Activated CD4-positive, alpha-beta T cell treated with anti-CD3 and anti-CD28 coated beads, Interleukin-2, Interleukin-4, amounts not matched to agents 100 ng/mL and 50 ng/mL, durations not matched to agents 16 hours and 8 hours (primary cell): ENCODE data around the gene SLC26A3.

Experiments used
- DNase-seq: peaks from one replicate; pipeline ENCODE4 v3.0.0-alpha.2; 2020; ENCODE audit warnings: low spot score

SLC26A3 gene

DNA sequence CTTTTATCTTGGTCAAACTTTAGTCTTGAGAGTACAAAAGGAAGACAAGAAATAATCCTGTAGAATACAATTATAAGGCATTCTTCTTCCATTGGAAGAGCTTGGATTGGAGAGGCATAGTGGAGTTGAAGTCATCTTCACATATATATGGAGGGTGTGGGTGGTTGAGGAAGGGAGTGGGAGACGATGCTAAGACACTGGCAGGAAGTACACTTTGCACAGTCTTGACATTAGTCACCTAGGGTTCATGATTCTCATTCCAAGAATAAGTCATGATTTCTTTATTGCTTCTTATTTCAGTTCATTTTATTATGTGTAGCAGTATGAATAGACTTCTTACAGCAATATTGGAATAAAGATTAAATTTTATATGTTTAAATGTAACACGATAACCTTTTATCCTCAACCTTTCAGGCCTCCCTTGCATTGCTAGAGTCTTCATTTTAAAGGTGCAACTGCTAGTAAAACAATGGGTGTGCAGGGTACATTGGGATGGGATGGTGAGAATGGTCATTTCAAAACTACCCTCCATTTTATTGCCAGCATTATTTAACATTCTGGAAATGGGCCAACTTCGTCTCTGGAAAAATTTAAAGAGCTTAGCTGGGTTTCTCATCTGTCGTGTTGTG is 12.3 kb upstream of the SLC26A3 start:
- DNase-seq = peak; percentile 73

DNA sequence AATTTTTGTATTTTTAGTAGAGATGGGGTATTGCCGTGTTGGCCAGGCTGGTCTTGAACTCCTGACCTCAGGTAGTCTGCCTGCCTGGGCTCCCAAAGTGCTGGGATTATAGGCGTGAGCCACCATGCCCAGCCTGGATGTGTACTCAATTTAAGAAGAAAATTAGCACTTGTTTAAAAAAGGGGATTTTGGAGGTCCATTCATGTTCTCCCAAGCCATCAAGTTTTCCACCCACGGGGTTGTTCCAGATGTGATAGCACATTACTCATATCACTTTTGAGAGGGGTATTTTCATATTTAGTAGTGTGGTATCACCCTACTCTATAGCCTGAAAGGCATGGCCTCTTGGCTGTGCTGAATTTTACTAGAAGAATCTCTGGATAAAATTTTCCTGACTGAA is 10.5 kb upstream of the SLC26A3 start:
- peak; percentile 36 for DNase-seq

DNA sequence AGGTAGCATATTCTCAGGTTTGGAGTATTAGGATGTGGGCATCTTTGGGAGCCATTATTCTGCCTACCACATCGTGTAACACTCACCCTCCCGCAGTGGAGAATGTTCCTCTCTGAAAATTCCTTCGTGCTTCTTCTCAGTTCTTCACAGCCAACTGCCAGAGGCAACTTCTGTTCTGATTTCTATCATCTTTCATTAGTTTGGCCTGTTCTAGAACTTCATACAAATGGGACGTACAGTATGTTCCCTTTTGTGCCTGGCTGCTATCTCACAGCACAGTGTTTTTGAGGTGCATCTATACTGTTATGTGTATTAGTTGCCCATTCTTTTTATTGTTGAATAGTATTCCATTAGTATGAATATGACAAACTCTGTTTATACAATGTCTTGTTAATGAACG is 8.9 kb upstream of the SLC26A3 start:
- DNase-seq = no peak

DNA sequence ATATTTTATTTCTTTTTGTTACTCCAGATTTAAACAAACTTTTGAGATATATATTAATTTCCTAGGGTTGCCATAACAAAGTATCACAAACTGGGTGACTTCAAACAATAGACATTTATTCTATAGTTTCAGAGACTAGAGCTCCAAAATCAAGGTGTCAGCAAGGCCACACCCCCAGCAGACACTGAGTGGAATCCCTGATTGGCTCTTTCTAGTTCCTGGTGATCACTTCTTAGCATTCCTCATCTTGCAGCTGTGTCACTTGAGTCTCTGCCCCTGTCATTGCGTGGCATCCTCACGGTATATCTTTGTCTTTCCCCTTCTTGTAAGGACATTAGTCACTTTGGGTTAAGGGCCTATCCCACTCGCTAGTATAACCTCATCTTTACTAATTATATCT is 7.6 kb upstream of the SLC26A3 start:
- DNase-seq = no peak

DNA sequence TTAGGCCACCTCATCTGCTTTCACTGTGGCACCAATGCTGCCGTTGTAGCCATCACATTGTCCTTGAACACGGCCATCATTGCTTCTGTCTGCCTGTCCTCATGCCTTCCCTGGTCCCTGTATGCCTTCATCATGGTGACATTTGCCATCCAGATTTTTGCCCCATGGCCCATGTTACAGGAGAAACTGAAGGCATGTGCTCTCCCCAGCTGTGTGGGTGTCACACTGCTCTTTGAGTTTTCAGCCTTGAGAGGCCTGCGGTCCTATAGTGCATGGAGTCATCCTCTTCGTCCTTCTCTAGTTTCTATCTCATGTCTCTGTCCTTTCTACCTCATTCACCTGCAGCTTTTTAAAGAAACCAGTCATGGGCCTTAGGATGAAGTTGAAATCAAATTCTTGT is 6.2 kb upstream of the SLC26A3 start:
- DNase-seq = no peak

DNA sequence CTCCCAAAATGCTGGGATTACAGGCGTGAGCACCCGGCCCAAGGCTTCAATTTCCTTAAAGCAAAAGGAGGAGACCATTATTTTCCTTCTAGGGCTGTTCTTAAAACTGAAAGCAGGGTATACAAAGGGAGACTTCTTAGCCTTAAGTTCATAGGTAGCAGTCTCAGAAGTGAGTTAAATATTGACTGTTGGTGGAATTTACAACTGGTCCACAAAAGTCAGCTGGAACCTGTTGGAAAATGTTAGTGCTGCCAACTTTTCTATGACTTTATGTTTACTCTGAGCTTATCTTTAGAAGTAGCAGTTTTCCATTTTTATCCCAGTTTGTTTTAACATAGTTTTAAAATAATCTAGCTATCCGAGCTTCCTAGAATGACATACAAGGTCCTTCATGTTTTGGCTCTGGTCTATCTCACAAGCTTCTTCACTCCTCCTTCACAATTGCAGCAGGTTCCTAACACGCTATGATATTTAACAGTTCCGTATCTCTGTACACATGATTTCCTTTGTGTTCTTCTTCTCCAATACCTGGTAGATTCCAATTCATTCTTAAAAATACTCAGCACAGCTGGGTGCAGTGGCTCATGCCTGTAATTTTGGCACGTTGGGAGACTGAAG is 3.3 kb downstream of the SLC26A3 start:
- DNase-seq = no peak

DNA sequence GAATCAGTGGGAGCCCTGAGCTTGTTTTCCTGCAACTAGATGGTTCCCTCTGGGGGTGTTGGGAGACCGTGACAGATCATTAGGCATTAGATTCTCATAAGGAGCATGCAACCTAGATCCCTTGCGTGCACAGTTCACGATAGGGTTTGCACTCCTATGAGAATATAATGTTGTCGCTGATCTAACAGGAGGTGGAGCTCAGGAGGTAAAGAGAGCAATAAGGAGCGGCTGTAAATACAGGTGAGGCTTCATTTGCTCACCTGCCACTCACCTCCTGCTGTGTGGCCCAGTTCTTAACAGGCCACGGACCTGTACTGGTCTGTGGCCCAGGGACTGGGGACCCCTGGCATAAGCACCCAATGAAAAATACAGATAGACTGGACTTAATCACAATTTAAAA is 10.7 kb downstream of the SLC26A3 start:
- DNase-seq = no peak

DNA sequence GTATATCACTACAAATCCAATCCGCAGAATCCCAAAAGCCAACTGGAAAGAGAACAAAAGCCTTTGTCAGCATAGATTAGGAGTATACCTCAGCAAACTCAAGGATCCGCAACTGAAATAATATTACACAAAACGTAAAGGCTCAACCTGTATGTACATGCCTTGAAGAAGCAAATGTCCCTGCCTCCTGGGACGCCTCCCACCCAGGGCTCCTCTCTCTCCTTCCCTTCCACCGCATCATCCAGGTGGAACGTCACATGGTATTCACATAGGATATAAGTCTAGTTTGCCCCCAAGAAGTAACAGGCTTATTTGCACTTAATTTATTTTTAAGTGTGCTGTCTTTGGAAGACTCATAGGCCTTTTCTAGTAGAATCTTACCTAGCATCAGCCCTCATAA is 13.4 kb downstream of the SLC26A3 start:
- DNase-seq = no peak

DNA sequence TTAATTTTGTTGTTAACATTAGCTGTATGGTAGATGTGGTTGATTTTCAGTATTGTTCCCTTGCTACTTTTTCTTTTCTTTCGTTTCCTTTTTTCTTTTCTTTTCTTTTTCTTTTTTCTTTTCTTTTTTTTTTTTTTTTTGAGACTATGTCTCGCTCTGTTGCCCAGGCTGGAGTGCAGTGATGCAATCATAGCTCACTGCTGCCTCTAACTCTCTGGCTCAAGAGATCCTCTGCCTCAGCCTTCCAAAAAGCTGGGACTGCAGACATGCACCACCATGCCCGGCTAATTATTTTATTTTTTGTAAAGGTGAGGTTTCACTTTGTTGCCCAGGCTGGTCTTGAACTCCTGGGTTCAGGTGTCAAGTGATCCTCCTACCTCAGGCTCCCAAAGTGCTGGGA is 14.4 kb downstream of the SLC26A3 start:
- no peak for DNase-seq

DNA sequence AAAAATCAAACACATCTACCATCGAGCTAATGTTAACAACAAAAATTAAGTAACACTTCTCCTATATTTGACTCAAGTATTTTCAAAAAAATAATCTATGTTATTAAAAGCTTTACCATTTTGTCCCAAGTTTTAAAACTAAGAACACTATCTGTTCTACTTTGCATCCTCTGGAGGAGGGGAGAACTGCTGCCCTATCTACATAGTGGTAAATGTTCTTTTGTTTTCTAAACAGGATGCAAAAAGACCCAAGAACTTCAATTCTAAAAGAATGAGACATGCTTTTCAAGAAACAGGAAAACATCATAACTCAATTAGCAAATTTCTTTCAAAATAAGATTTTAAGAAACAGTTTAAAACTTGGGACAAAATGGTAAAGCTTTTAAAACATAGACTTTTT is 14.8 kb downstream of the SLC26A3 start:
- DNase-seq = no peak

DNA sequence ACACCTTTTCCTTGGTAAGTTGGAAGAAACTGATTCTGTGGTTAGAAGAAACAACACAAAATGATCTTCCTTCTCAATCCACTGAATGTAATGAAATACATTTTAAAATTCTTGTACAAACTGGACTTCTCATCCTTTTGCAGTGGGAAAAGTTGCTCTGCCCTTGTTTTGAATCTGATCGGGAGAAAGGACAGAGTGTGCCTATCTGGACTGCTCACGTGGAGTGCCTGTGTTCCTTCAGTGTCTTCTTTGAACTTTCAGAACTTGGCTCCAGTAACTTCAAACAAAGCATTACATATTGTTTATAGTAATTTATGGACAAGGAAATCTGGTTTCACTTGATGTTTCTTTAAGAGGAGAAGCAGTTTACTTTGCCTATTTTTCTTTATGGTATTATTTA is 17.1 kb downstream of the SLC26A3 start:
- no peak for DNase-seq

DNA sequence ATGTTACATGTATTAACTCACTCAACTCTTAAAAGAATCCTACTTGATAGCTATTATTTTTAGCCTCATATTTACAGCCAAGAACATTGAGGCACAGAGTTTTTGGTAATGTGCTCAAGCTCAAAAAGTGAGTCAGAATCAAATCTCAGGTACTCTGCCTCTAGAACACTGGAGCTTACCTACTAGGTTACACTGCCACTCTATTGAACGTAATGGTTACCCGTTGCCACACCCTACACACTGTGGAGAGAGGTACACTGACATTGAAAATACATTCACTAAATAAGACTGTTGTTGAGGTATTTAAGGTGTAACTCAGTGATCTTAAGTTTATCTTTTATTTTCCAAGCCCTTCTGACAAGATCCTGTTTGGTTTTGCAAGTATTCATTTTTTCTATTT is 17.9 kb downstream of the SLC26A3 start:
- no peak for DNase-seq

DNA sequence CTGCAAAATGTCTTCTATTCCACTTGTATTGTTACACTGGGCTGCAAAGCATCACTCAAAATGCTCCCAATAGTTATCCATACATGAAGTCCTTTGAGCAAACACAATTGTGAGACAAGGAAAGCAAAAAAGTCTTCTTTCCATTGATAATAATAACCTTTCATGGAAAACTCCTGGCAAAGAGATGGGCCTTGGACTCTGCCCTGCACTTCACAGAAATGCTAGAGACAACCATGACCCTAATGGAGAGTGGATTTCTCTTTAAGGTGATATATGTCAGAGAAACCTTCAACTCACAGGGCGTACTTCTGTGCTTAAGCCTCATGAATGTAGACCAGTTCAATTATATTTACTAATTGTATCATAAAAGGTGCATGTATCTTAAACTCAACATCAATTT is 19.4 kb downstream of the SLC26A3 start:
- no peak for DNase-seq

DNA sequence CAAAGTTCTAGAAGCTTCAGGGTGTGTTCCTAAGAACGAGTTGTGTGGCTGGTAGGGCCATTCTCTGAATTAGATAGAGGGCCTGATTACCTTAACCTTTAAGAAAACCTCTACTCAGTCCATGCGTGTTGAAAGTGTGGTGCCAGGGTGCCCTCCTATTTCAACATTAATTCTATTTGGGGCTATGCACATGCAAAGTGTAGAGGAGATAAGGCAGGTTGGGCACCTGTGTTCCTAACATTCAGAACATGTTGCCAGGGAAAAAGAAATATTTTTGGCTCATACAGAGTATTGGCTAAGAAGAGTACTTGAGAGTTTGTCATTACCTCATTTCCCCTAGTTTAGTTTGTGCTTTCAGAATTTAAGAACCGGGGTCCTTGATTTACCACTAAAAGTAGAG is 20.6 kb downstream of the SLC26A3 start:
- no peak for DNase-seq

DNA sequence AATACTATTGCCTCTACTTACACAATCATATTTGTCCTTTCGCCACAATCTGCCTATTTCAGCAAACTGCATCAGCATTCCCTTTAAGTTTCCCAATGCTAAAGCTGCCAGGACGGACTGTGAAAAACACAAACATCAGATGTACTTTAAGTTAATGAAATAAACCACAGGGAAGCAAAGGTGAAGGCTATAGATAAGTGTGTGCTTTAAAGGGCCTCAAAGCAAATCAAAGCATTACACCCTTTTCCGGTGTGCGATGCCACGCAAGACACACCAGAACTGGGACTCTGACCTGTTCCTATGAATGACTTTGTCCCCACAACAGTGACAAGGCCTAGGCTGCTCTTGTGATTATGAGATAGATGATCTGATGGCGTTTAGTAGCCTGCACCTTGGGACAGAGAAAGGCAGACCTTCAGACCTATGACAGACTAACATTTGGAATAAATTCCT is 23.4 kb downstream of the SLC26A3 start:
- DNase-seq = no peak

DNA sequence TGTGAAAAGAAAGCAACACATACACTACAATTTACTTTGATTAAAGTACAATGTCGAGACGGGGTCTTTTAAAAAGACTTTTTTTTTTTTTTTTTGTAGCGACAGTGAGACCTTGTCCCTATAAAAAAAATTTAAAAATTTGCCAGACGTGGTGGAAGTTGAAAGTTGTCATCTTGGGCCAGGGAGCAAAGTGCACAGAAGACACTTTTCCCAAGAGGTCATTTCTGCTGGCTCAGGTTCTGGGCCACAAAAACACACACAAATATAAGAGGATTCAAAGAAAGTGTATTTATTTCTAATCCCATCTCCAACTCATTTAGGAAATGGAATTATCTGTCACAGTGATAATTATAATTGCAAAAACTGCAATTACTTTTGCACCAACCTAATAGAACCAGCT is 24.7 kb downstream of the SLC26A3 start:
- no peak for DNase-seq

DNA sequence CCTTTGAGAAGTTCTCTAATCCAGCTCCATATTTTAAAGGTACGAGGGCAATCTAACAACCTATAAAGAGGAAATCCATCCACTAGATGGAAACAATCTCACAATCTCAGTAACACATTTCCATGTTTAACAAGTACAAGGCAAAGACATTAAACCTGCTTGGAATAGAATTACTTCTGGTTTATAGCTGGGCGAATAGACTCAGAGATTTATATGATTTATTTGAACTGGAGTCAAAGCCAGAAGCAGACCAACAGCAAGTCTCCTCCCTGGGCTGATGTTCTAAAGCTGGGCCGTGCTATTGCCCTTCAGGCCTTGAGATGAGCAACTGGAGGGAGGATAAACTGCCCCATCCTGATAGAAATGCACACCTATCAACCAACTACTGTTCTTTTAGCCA is 25.3 kb downstream of the SLC26A3 start:
- DNase-seq = no peak

DNA sequence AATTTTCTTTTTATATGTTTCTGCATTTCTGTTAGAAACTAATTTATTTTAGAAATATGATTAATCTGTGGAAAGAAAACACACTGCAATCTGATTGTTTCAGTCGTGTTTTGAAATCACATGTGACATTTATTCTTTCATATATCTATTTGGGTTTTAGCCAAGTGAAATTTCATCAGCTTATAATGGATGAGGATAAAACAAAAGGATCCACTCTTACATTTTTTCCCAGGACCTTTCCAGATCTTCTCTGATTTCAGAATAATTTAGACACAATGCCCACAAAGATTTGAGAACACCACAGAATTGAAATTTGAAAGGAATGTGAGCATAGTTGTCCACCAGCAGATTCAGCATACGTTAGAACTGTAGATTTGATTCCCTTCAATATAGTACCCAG is 30.0 kb downstream of the SLC26A3 start:
- no peak for DNase-seq

DNA sequence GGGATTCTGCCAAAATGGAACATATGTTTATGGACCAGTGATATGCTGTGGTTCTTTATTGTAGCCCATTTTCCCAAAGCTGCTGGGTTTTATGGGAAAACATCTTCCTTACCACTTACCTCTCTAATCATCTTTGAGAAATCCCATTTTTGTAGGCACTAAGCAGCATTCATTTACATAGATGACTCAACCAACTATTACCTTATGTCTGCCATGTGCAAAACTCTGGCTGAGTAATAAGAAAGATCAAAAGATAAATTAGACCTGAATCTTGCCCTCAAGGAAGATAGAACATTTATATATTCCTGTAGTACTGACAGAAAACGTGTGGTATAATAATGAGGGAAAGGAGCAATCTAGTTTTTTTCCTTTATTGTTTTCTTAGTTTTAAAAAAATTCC is 34.8 kb downstream of the SLC26A3 start:
- DNase-seq = no peak

DNA sequence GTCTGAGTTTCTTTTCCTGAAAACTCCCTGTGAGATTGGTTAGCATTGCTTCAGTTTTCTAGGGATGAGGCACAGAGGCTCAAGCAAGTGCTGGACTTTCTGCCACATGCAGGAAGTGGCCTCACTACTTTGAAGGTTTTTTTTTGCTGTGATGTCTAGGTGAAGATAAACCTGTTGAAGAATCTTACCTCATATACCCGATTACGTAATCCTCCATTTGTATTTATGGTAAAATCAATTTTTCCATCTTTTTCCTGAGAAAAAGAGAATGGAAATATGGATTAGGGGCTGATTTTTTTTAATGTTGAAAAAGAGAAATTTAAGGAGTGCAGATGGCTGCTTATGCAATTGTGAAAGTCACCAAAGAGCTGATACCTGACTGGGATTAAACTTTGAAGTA is 35.6 kb downstream of the SLC26A3 start:
- no peak for DNase-seq

DNA sequence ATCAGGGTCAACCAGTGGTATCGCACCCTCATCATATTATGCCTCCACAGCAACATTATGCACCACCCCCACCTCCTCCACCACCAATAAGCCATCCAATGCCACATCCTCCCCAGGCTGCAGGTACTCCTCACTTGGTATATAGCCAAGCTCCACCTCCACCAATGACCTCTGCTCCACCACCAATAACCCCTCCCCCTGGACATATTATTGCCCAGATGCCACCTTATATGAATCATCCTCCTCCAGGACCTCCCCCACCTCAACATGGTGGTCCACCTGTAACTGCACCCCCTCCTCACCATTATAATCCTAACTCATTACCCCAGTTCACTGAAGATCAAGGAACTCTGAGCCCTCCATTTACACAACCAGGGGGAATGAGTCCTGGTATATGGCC is 44.4 kb downstream of the SLC26A3 start:
- DNase-seq = no peak

DNA sequence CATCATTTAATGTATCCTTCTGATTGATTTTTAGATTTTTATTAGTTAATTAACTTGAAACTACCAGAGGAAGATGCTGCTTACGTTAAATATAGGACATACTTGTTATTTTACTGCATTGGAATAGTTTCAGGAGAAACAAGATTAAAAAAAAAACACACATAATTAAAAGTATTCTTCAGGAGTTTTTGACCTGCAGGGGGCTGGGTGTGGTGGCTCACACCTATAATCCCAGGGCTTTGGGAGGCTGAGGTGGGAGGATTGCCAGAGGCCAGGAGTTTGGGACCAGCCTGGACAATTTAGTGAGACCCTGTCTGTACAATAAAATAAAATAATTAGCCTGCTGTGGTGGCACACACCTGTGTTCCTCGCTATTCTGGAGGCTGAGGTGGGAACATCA is 48.4 kb downstream of the SLC26A3 start:
- no peak for DNase-seq

DNA sequence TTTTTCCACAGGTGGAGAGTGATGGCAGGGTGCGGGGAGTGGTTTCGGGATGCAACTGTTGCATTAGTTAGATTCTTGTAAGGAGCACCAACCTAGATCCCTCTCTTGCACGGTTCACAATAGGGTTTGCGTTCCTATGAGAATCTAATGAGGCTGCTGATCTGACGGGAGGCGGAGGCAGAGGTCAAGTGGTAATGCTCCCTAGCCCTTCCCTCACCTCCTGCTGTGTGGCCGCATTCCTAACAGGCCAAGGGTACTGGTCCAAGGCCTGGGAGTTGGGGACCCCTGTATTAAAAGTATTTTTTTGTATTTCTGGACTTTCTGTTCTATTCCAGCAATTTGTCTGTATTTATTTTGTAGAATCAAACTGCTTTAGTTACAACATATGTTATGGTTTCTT is 51.9 kb downstream of the SLC26A3 start:
- DNase-seq = no peak

DNA sequence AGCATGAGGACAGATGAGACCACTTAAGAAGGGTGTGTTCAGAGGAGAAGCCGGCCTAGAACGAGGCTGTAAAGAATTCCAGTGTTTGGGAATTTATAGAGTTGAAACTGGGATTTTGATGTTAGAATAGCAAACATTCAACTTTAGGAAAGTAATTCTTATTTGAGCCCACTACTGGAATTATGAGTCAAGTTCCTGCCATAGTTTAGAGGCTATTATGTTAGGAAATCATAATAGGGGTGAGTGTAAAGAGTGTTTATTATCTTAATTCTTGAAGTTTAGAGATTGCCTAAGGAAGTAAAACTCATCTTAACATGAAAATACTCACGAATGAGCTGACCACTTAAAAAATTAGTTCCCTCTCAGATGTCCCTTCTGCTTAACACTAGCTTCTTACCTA is 57.0 kb downstream of the SLC26A3 start:
- DNase-seq = no peak
